ENCODE data around the gene PDIK1L. TPM values are rescaled to one million over a fixed set of nuclear protein-coding genes. Genes with fewer than 3 reads are reported as not detected.

The PDIK1L gene
- total RNA-seq, 2 donors from 2014 or later = 7.1 to 7.3 TPM

DNA sequence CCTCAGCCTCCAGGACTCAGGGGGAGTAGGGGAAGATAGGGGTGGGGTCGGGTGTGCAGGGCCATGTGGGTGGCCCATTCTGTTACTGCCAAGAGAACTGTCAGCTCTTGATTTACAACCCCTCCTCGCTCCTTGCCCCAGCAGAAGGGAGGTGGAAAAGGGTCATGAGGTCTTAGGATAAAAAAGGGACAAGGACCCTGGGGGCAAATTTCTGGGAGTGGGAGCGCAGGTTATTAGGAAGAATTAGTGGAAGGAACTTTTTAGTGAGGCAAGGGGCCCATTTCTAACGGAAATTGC, 48.1 kb downstream of the PDIK1L start:
- peaks cover 9% of the 10 kb centered on the region for H3K4me1 ChIP-seq (ENCODE audit: control insufficient read depth, insufficient read depth, low read length)
- H3K27me3 Mint-ChIP-seq (ENCODE audit: insufficient read depth) = peaks cover 75% of the 10 kb centered on the region
- H3K4me1 Mint-ChIP-seq = peaks cover 50% of the 10 kb centered on the region
- DNase-seq = no peak
- no peaks in the 10 kb centered on the region for H3K36me3 Mint-ChIP-seq (ENCODE audit: low read depth)
- no peaks in the 10 kb centered on the region for H3K9me3 Mint-ChIP-seq
- no peak overlapping the region for H3K4me3 Mint-ChIP-seq
- no peaks in the 10 kb centered on the region for H3K9me3 ChIP-seq (ENCODE audit: control insufficient read depth, low read length)
- H3K4me3 ChIP-seq (ENCODE audit: low read length) = no peak overlapping the region
- H3K36me3 ChIP-seq (ENCODE audit: control insufficient read depth, insufficient read depth, low read length) = no peaks in the 10 kb centered on the region
- TF ChIP-seq, protein P1, sequence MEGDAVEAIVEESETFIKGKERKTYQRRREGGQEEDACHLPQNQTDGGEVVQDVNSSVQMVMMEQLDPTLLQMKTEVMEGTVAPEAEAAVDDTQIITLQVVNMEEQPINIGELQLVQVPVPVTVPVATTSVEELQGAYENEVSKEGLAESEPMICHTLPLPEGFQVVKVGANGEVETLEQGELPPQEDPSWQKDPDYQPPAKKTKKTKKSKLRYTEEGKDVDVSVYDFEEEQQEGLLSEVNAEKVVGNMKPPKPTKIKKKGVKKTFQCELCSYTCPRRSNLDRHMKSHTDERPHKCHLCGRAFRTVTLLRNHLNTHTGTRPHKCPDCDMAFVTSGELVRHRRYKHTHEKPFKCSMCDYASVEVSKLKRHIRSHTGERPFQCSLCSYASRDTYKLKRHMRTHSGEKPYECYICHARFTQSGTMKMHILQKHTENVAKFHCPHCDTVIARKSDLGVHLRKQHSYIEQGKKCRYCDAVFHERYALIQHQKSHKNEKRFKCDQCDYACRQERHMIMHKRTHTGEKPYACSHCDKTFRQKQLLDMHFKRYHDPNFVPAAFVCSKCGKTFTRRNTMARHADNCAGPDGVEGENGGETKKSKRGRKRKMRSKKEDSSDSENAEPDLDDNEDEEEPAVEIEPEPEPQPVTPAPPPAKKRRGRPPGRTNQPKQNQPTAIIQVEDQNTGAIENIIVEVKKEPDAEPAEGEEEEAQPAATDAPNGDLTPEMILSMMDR (conservative IDR thresholded peaks at IDR 0.05) = no peak
- no peak overlapping the region for H3K9ac ChIP-seq (ENCODE audit: extremely low read depth, low read length, poor library complexity, severe bottlenecking)
- no peak overlapping the region for H3K27ac ChIP-seq (ENCODE audit: low read depth, low read length)
- H3K27me3 ChIP-seq (ENCODE audit: control insufficient read depth, insufficient read depth, low read length, poor library complexity, severe bottlenecking) = peaks cover 62% of the 10 kb centered on the region
- WGBS, 2 experiments (ENCODE audit: insufficient coverage in 1 of 2, insufficient read length in 1 of 2) = 30 to 85% methylated on average over 2 to 4 of the region's 4 CpGs
- H3K27ac Mint-ChIP-seq = no peak overlapping the region

DNA sequence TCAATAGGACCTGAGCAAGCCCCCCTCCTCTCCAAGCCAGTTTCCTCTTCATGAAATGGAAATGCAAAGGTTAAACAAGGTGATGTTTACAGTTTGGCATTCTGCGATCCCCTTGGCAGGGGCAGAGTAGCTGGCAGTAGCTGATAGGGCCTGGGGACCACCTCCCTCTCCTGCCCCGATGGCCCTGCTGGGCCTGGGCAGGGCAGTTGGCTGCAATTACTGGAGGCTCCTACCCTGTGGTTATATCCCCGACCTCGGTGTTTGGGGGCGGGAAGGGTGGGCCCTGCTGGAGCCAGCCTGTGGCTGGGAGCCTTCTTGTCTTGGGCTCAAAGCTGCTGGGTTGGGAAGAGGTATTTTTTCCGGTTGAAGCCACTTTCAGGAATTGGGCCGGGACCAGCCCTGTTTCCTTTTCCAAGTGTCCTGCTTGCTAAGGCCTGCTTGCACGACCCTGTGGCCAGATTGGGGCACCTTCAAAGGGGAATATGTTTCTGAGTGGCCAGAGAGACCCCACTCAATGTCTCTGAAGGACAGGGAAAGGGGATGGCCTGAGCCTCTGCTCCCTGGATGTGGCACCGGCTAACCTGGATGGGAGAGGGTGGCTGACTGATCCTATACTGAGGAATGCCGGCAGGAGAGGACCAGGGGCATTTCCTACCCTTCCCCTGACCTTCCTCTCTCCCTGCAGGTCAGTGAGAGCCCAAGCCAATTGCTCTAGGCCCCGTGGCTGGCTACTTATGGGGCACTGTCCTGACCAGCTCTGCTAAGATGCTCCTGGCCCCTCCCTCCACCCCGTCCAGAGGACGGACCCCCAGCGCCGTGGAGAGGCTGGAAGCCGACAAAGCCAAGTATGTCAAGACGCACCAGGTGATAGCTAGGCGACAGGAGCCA, 49.1 kb downstream of the PDIK1L start:
- 56 to 62% methylated on average over 9 to 18 of the region's 18 CpGs for WGBS, 2 experiments (ENCODE audit: insufficient coverage in 1 of 2, insufficient read length in 1 of 2)
- Histone ChIP-seq H3K4me3 (ENCODE audit: low read length) (no peak overlapping the region), H3K9ac (ENCODE audit: extremely low read depth, low read length, poor library complexity, severe bottlenecking) (no peak overlapping the region), H3K4me1 (ENCODE audit: control insufficient read depth, insufficient read depth, low read length) (peaks cover 4% of the 10 kb centered on the region), H3K27ac (ENCODE audit: low read depth, low read length) (no peak overlapping the region), H3K9me3 (ENCODE audit: control insufficient read depth, low read length) (no peaks in the 10 kb centered on the region), H3K27me3 (ENCODE audit: control insufficient read depth, insufficient read depth, low read length, poor library complexity, severe bottlenecking) (peaks cover 54% of the 10 kb centered on the region), H3K36me3 (ENCODE audit: control insufficient read depth, insufficient read depth, low read length) (no peaks in the 10 kb centered on the region)
- Mint-ChIP-seq H3K4me3 (peak overlapping the region; percentile 47), H3K4me1 (peaks cover 50% of the 10 kb centered on the region), H3K27ac (no peak overlapping the region), H3K9me3 (no peaks in the 10 kb centered on the region), H3K36me3 (ENCODE audit: low read depth) (no peaks in the 10 kb centered on the region), H3K27me3 (ENCODE audit: insufficient read depth) (peaks cover 69% of the 10 kb centered on the region)
- no peak for DNase-seq
- TF ChIP-seq, protein P1 (conservative IDR thresholded peaks at IDR 0.05) = no peak

GRCh38 chr1:26161415-26162219, 50.0 kb downstream of the PDIK1L start:
- H3K4me3 ChIP-seq (ENCODE audit: low read length) = peak overlapping the region; percentile 60
- Mint-ChIP-seq H3K9me3 (no peaks in the 10 kb centered on the region), H3K27me3 (ENCODE audit: insufficient read depth) (peaks cover 68% of the 10 kb centered on the region), H3K27ac (no peak overlapping the region), H3K4me3 (peak overlapping the region; percentile 47), H3K4me1 (peaks cover 47% of the 10 kb centered on the region), H3K36me3 (ENCODE audit: low read depth) (no peaks in the 10 kb centered on the region)
- H3K36me3 ChIP-seq (ENCODE audit: control insufficient read depth, insufficient read depth, low read length) = no peaks in the 10 kb centered on the region
- DNase-seq = peak; percentile 86
- no peaks in the 10 kb centered on the region for H3K9me3 ChIP-seq (ENCODE audit: control insufficient read depth, low read length)
- peaks cover 7% of the 10 kb centered on the region for H3K4me1 ChIP-seq (ENCODE audit: control insufficient read depth, insufficient read depth, low read length)
- TF ChIP-seq, protein P1 (conservative IDR thresholded peaks at IDR 0.05) = peak; percentile 42
- H3K9ac ChIP-seq (ENCODE audit: extremely low read depth, low read length, poor library complexity, severe bottlenecking) = peak overlapping the region; percentile 38
- peaks cover 47% of the 10 kb centered on the region for H3K27me3 ChIP-seq (ENCODE audit: control insufficient read depth, insufficient read depth, low read length, poor library complexity, severe bottlenecking)
- WGBS, 2 experiments (ENCODE audit: insufficient coverage in 1 of 2, insufficient read length in 1 of 2) = 4 to 5% methylated on average over 31 to 98 of the region's 98 CpGs
- no peak overlapping the region for H3K27ac ChIP-seq (ENCODE audit: low read depth, low read length)

Data from endodermal cell (in vitro differentiated cells).